Stomach (tissue), 4 donors: Measurements from ENCODE around the gene TXNDC2.

ENCODE experiments used
- CTCF ChIP-seq, 7 experiments: fragments of 450-650 bp in 4 of 7; fragments of 200-600 bp in 3 of 7; sonication (generic) in 3 of 7; IDR thresholded peaks; one replicate each; pipeline ENCODE4 v1.5.1; 2016 to 2019; ENCODE audit warnings: antibody characterized with exemption in 7 of 7, control low read depth in 2 of 7, mild to moderate bottlenecking in 1 of 7
- POLR2A ChIP-seq, 4 donors: fragments of 450-650 bp; IDR thresholded peaks; one replicate each; pipeline ENCODE4 v1.6.1; 2016; ENCODE audit warnings: antibody characterized with exemption in 4 of 4, control low read depth in 2 of 4, mild to moderate bottlenecking in 1 of 4, moderate library complexity in 1 of 4
- POLR2AphosphoS5 ChIP-seq, 3 donors: sonication (generic); formaldehyde crosslinking; IDR thresholded peaks; one replicate each; pipeline ENCODE4 v1.6.1; 2016; ENCODE audit warnings: antibody characterized with exemption in 3 of 3

DNA sequence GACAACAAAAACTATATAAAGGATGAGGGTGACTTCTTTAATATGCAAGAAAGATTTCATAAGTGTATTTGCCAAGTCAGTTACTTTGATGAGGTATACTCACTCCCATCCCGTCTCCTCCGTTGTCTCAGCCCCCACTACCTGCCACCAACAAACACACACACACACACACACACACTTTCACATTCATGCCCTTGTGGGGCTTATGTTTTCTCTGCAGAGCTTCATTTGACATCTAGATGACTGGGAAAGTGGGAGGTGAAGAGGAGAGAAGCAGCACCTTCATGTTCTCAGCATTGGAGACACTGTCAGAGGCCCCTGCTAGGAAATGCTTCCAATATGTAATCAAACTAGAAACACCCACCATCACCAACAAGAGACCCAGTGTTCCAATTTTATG, 22.5 kb upstream of the TXNDC2 start:
- TF ChIP-seq CTCF (IDR thresholded peaks at IDR 0.05): no peak
- TF ChIP-seq POLR2A (IDR thresholded peaks at IDR 0.05): no peak
- no peak for TF ChIP-seq POLR2AphosphoS5 (IDR thresholded peaks at IDR 0.05)
